ENCODE results near the gene NT5C3B. TPM values are rescaled to one million over a fixed set of nuclear protein-coding genes. Genes with fewer than 3 reads are reported as not detected.
"Not testable (repeated sequence)": the region's sequence is repeated elsewhere in the genome, so short reads cannot be mapped to it uniquely, and the experiment has no call there.

The NT5C3B gene
- total RNA-seq, result 36.7 TPM

GRCh38 chr17:41835800-41836549 is at the start of gene NT5C3B:
TSS of gene NT5C3B (minus strand) at chr17:41836232. CDS start at chr17:41836193, 39 bp downstream.
- Histone ChIP-seq H3K9me3 (no peaks in the 10 kb centered on the region), H3K27ac (peak within 1 kb of the TSS; percentile 76 to 89), H3K4me1 (peaks cover 0 to 7% of the 10 kb centered on the region in 2 donors), H3K36me3 (peaks cover 11 to 24% of the 10 kb centered on the region in 2 donors), H3K27me3 (no peaks in the 10 kb centered on the region), H3K4me3 (peak within 1 kb of the TSS; percentile 71 to 87)
- peak in 1 of 2 donors; percentile 83 for DNase-seq (ENCODE audit: low spot score in 2 of 2)
- TF ChIP-seq, protein P1, sequence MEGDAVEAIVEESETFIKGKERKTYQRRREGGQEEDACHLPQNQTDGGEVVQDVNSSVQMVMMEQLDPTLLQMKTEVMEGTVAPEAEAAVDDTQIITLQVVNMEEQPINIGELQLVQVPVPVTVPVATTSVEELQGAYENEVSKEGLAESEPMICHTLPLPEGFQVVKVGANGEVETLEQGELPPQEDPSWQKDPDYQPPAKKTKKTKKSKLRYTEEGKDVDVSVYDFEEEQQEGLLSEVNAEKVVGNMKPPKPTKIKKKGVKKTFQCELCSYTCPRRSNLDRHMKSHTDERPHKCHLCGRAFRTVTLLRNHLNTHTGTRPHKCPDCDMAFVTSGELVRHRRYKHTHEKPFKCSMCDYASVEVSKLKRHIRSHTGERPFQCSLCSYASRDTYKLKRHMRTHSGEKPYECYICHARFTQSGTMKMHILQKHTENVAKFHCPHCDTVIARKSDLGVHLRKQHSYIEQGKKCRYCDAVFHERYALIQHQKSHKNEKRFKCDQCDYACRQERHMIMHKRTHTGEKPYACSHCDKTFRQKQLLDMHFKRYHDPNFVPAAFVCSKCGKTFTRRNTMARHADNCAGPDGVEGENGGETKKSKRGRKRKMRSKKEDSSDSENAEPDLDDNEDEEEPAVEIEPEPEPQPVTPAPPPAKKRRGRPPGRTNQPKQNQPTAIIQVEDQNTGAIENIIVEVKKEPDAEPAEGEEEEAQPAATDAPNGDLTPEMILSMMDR (IDR thresholded peaks at IDR 0.05), result no peak
- intact Hi-C loops (cut with DNase I), result loop anchor here (1.0 kb wide), 1 partner anchor 29 kb away; the partner anchor contains the start of gene KLHL11

DNA sequence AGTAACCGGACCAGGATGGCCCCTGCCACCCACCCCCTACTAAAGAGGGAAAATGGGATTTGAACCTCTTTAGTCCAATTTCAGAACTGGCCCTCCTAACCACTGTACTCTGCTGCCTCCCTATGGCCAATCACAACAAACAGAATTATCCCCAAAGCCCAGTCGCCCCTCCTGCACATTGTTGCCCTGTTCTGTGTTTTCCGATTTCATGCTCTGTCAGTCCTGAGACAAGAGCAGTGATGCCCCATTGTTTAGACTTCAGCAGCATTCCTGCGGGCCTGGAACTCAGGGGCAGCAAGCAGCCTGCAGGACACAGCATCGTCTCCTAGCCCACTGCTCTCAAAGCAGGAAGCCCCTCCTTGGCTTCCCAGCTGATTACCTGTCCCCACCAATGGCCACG is 49.7 kb upstream of the NT5C3B start:
- no peaks in the 10 kb centered on the region for H3K4me1 ChIP-seq

GRCh38 chr17:41882756-41883155 is 46.7 kb upstream of the NT5C3B start:
- peaks cover 88 to 91% of the 10 kb centered on the region in 2 donors for H3K36me3 ChIP-seq
- no peak overlapping the region for H3K27ac ChIP-seq
- DNase-seq (ENCODE audit: low spot score in 2 of 2), result no peak
- no peaks in the 10 kb centered on the region for H3K27me3 ChIP-seq
- no peak overlapping the region for H3K4me3 ChIP-seq
- TF ChIP-seq, protein P1 (IDR thresholded peaks at IDR 0.05), result no peak
- H3K4me1 ChIP-seq, result no peaks in the 10 kb centered on the region
- intact Hi-C loops (cut with DNase I), result no loop called here
- H3K9me3 ChIP-seq, result no peaks in the 10 kb centered on the region

More for the DNA sequence above, 49.7 kb upstream of the NT5C3B start:
- no peak for DNase-seq (ENCODE audit: low spot score in 2 of 2)
- Histone ChIP-seq H3K36me3 (peaks cover 85 to 90% of the 10 kb centered on the region in 2 donors), H3K9me3 (no peaks in the 10 kb centered on the region), H3K4me3 (no peak overlapping the region), H3K27ac (no peak overlapping the region), H3K27me3 (no peaks in the 10 kb centered on the region)
- intact Hi-C loops (cut with DNase I), result no loop called here
- TF ChIP-seq, protein P1 (IDR thresholded peaks at IDR 0.05), result no peak

- Histone ChIP-seq H3K27me3 (no peaks in the 10 kb centered on the region), H3K9me3 (no peaks in the 10 kb centered on the region), H3K4me3 (no peak overlapping the region), H3K36me3 (peaks cover 70 to 79% of the 10 kb centered on the region in 2 donors), H3K4me1 (no peaks in the 10 kb centered on the region), H3K27ac (no peak overlapping the region)
- intact Hi-C loops (cut with DNase I), result no loop called here
- DNase-seq (ENCODE audit: low spot score in 2 of 2), result no peak
- TF ChIP-seq, protein P1 (IDR thresholded peaks at IDR 0.05), result no peak
Observed at GRCh38 chr17:41880130-41880529, 44.1 kb upstream of the NT5C3B start.

DNA sequence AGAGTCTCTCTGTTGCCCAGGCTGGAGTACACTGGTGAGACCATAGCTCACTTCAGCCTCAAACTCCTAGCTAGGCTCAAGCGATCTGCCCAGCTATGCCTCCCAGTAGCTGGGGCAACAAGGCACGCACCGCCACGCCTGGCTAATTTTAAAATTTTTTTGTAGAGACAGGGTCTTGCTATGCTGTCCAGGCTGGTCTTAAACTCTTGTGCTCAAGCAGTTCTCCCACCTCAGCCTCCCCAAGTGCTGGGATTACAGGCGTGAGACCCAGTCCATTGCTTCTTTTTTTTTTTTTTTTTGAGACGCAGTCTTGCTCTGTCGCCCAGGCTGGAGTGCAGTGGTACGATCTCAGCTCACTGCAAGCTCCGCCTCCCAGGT is 38.2 kb upstream of the NT5C3B start:
- H3K9me3 ChIP-seq; H3K27me3 ChIP-seq; H3K4me1 ChIP-seq; H3K4me3 ChIP-seq; DNase-seq (ENCODE audit: low spot score in 2 of 2); H3K27ac ChIP-seq: not testable (repeated sequence)
- peaks cover 49 to 69% of the 10 kb centered on the region in 2 donors for H3K36me3 ChIP-seq
- intact Hi-C loops (cut with DNase I), result loop anchor here (10.0 kb wide), 1 partner anchor 139 kb away; the partner anchor contains the start of gene HAP1

DNA sequence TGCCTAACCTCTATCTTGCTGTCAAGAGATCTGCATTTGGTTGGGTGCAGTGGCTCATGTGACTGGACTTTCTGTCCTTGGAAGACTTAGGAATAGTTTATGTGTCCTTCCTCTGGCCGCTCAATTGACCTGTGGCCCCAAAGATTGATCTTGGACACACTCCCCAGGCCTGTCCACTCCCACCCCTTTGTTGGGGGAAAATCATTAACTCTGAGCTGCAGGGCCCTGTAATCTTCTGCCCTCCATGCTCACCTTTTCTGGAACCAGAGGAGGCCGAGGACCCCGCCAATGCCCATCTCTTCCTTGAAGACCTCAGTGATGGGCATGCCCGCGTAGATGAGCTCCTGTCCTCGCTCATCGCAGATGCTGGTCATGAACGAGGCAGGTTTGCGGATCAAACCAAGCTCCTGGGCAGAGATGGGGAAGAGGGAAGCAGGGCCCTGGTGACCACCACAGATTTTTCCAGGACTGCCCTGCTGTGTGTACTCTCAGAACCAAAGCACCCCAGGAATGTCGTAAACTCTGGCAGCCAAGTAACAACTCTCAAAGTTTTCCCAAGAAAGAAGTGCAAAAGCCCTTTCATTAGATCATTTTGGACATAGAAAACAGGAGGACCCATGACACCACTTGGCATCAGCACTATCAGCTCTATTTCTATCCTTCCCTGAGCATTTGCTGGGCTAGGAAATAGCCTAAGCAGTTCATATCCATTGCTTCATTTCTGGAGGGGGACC is 37.7 kb upstream of the NT5C3B start:
- H3K27ac ChIP-seq, result no peak overlapping the region
- H3K36me3 ChIP-seq, result peaks cover 43 to 72% of the 10 kb centered on the region in 2 donors
- H3K4me3 ChIP-seq, result no peak overlapping the region
- TF ChIP-seq, protein P1 (IDR thresholded peaks at IDR 0.05), result no peak
- no peaks in the 10 kb centered on the region for H3K4me1 ChIP-seq
- H3K9me3 ChIP-seq, result no peaks in the 10 kb centered on the region
- intact Hi-C loops (cut with DNase I), result loop anchor here (10.0 kb wide), 1 partner anchor 139 kb away; the partner anchor contains the start of gene HAP1
- DNase-seq (ENCODE audit: low spot score in 2 of 2), result no peak
- no peaks in the 10 kb centered on the region for H3K27me3 ChIP-seq
